Endothelial cell of hepatic sinusoid (primary cell): ENCODE data around the gene KHDRBS1.
"Not testable (repeated sequence)": the region's sequence is repeated elsewhere in the genome, so short reads cannot be mapped to it uniquely, and the experiment has no call there.

Experiments used
- in situ Hi-C: cut with HindIII; loops from 2 replicates; pipeline ENCODE4 v1.10.0; 2017; ENCODE audit warnings: low sequenced_read_pairs

The KHDRBS1 gene

GRCh38 chr1:32007591-32007940 lies 6.1 kb upstream of the KHDRBS1 start:
- in situ Hi-C loops, result no loop called here

GRCh38 chr1:32010246-32010645 lies 3.4 kb upstream of the KHDRBS1 start:
- in situ Hi-C loops, result no loop called here

GRCh38 chr1:32012709-32013385 lies 821 bp upstream of the KHDRBS1 start:
- in situ Hi-C loops, result no loop called here

GRCh38 chr1:32014199-32014947 lies 705 bp downstream of the KHDRBS1 start:
- in situ Hi-C loops, result no loop called here

- in situ Hi-C loops, result no loop called here
These were observed 1.2 kb downstream of the KHDRBS1 start for GRCh38 chr1:32014948-32015273.

GRCh38 chr1:32020339-32020738 lies 6.7 kb downstream of the KHDRBS1 start:
- in situ Hi-C loops, result no loop called here

- in situ Hi-C loops, result not testable (repeated sequence)
These were observed 7.9 kb downstream of the KHDRBS1 start for GRCh38 chr1:32021574-32022018.

- in situ Hi-C loops, result no loop called here
These were observed 9.7 kb downstream of the KHDRBS1 start for GRCh38 chr1:32023351-32023750.

GRCh38 chr1:32025515-32025914 lies 11.8 kb downstream of the KHDRBS1 start:
- in situ Hi-C loops, result no loop called here

GRCh38 chr1:32028746-32029145 lies 15.1 kb downstream of the KHDRBS1 start:
- in situ Hi-C loops, result no loop called here

GRCh38 chr1:32031578-32032274 lies 18.1 kb downstream of the KHDRBS1 start:
- in situ Hi-C loops, result no loop called here

- in situ Hi-C loops, result no loop called here
These were observed 18.6 kb downstream of the KHDRBS1 start for GRCh38 chr1:32032275-32032615.

GRCh38 chr1:32035119-32035518 lies 21.5 kb downstream of the KHDRBS1 start:
- in situ Hi-C loops, result no loop called here

- in situ Hi-C loops, result no loop called here
These were observed 27.0 kb downstream of the KHDRBS1 start for GRCh38 chr1:32040711-32041110.

- in situ Hi-C loops, result no loop called here
These were observed 28.7 kb downstream of the KHDRBS1 start for GRCh38 chr1:32042330-32042729.

GRCh38 chr1:32044234-32044633 lies 30.6 kb downstream of the KHDRBS1 start:
- in situ Hi-C loops, result no loop called here

GRCh38 chr1:32045772-32046171 lies 32.1 kb downstream of the KHDRBS1 start:
- in situ Hi-C loops, result no loop called here

GRCh38 chr1:32047701-32048100 lies 34.0 kb downstream of the KHDRBS1 start:
- in situ Hi-C loops, result no loop called here

GRCh38 chr1:32048440-32048839 lies 34.8 kb downstream of the KHDRBS1 start:
- in situ Hi-C loops, result no loop called here

- in situ Hi-C loops, result no loop called here
These were observed 38.0 kb downstream of the KHDRBS1 start for GRCh38 chr1:32051706-32052105.

GRCh38 chr1:32052887-32053286 lies 39.2 kb downstream of the KHDRBS1 start:
- in situ Hi-C loops, result no loop called here

GRCh38 chr1:32055416-32055815 lies 41.7 kb downstream of the KHDRBS1 start:
- in situ Hi-C loops, result no loop called here
